GM12878 (cell line): Measurements from ENCODE around the gene IL23R. TPM values are rescaled to one million over a fixed set of nuclear protein-coding genes. Genes with fewer than 3 reads are reported as not detected.

Experiments used
- ATAC-seq: fragments of 200-7000 bp; cut with Tn5 transposase; 3 replicates; pipeline ENCODE4 v1.9.1; 2020; ENCODE audit warnings: mild to moderate bottlenecking, moderate library complexity
- BruUV-seq: library from RNA; stranded (reverse); fragments of 400-500 nt; replicated peaks from 2 replicates; lab custom pipeline; 2021; lab: Mats Ljungman, UMichigan
- CTCF ChIA-PET: fragments of 300-600 bp; sonication (Branson Sonifier 250); formaldehyde crosslinking; extraction: SDS; loops from one replicate; lab custom pipeline; 2021; ENCODE audit warnings: inconsistent platforms; lab: Yijun Ruan, JAX
- POLR2A ChIA-PET: fragments of 350-600 bp; formaldehyde crosslinking; extraction: SDS; loops from one replicate; lab custom pipeline; 2021; ENCODE audit warnings: inconsistent platforms; lab: Charles Lee
- RAD21 ChIA-PET: fragments of 300-600 bp; sonication (Branson Sonifier 250); formaldehyde crosslinking; loops from one replicate; lab custom pipeline; 2023; ENCODE audit warnings: antibody characterized with exemption; ENCODE audit not compliant: unreplicated experiment; lab: Charles Lee
- SMC1A ChIA-PET: fragments of 300-600 bp; sonication (Branson Sonifier 250); formaldehyde crosslinking; loops from one replicate; lab custom pipeline; 2023; ENCODE audit not compliant: unreplicated experiment, uncharacterized antibody; lab: Charles Lee
- DNase-seq: peaks from one replicate; pipeline ENCODE4 v3.0.0-alpha.2; 2011; ENCODE audit warnings: low read depth, low spot score
- FAIRE-seq: peaks from 3 replicates; lab custom pipeline; 2011; peaks lifted over from hg19 to GRCh38; lab: Jason Lieb, UNC
- H2AFZ ChIP-seq: 2 replicates; pipeline ENCODE4 v1.6.0; 2011; ENCODE audit warnings: low read depth, low read length, control low read depth; ENCODE audit not compliant: control insufficient read depth
- H3K27ac ChIP-seq: 2 replicates; pipeline ENCODE4 v1.5.1; 2011; ENCODE audit warnings: control low read depth; ENCODE audit not compliant: control insufficient read depth, insufficient read depth
- H3K27me3 ChIP-seq, 2 experiments: replicated peaks in 1 of 2; 2 replicates each; pipeline versions ENCODE4 v1.6.0 to v1.6.1; 2011; ENCODE audit warnings: low read length in 1 of 2; ENCODE audit not compliant: control insufficient read depth in 2 of 2, insufficient read depth in 2 of 2
- H3K36me3 ChIP-seq, 2 experiments: 2 replicates each; pipeline ENCODE4 v1.5.1; 2011; ENCODE audit warnings: low read length in 1 of 2; ENCODE audit not compliant: control insufficient read depth in 2 of 2, insufficient read depth in 2 of 2
- H3K4me1 ChIP-seq: 2 replicates; pipeline ENCODE4 v1.6.1; 2011; ENCODE audit warnings: mild to moderate bottlenecking, low read length, moderate library complexity, mixed read lengths; ENCODE audit not compliant: control insufficient read depth, insufficient read depth
- H3K4me2 ChIP-seq: 2 replicates; pipeline ENCODE4 v1.6.0; 2011; ENCODE audit warnings: control low read depth; ENCODE audit not compliant: control insufficient read depth, insufficient read depth
- H3K4me3 ChIP-seq: fragments of 200-600 bp; sonication (generic); 2 replicates; pipeline ENCODE4 v1.5.1; 2016
- H3K79me2 ChIP-seq: 2 replicates; pipeline ENCODE4 v1.6.0; 2011; ENCODE audit warnings: low read length; ENCODE audit not compliant: control insufficient read depth, insufficient read depth
- H3K9ac ChIP-seq: 2 replicates; pipeline ENCODE4 v1.8.0; 2011; ENCODE audit warnings: low read length, control low read depth, mixed read lengths; ENCODE audit not compliant: control insufficient read depth, insufficient read depth
- H3K9me3 ChIP-seq: replicated peaks from 3 replicates; pipeline ENCODE4 v1.5.1; 2011; ENCODE audit warnings: mild to moderate bottlenecking, low read length; ENCODE audit not compliant: control insufficient read depth, insufficient read depth
- H4K20me1 ChIP-seq: 2 replicates; pipeline ENCODE4 v1.6.0; 2011; ENCODE audit not compliant: control insufficient read depth, insufficient read depth
- NRF1 ChIP-seq: conservative IDR thresholded peaks from 2 replicates; pipeline ENCODE4 v1.6.1; 2011; ENCODE audit warnings: mild to moderate bottlenecking, low read depth, low read length, improper control_type of control experiment
- TBL1XR1 ChIP-seq: IDR thresholded peaks from 2 replicates; pipeline ENCODE4 v1.6.1; 2012; ENCODE audit warnings: low read depth, low read length, improper control_type of control experiment
- ZNF207 ChIP-seq: fragments of 450-650 bp; IDR thresholded peaks from 2 replicates; pipeline ENCODE4 v1.6.1; 2014; ENCODE audit warnings: antibody characterized with exemption, mild to moderate bottlenecking, borderline replicate concordance
- WGBS: methylation state at CpG from one replicate; pipeline ENCODE4 v1.1.6; 2016; ENCODE audit warnings: low lambda C conversion rate; ENCODE audit not compliant: insufficient replicate concordance, insufficient coverage; ENCODE audit errors: missing lambda C conversion rate; 5-methylcytosine and 5-hydroxymethylcytosine counted together
- in situ Hi-C: fragments of 300-500 bp; cut with MboI; formaldehyde crosslinking; loops from 9 replicates; pipeline ENCODE4 v1.14.3; 2018; ENCODE audit warnings: mixed read lengths
- intact Hi-C: fragments of 100-400 bp; cut with micrococcal nuclease; formaldehyde crosslinking; loops from one replicate; pipeline ENCODE4 v1.14.2; 2022; ENCODE audit not compliant: unreplicated experiment
- polyA plus RNA-seq, 11 experiments: library from polyadenylated mRNA; depleted of rRNA in 4 of 11; unstranded in 6 of 11; stranded (reverse) in 5 of 11; fragments of >200 nt; fragmentation: Nextera tagmentation in 4 of 11; fragmentation: Illumina TruSeq in 1 of 11; extraction: Ambion mirVana in 4 of 11; extraction: Trizol in 1 of 11; gene quantifications; 1 replicate in 1 of 11; 2 replicates in 10 of 11; pipeline versions ENCODE4 v1.2.1 to v1.2.3, GENCODE V29; 2011 to 2016; ENCODE audit warnings: inconsistent platforms in 2 of 11, missing spikeins in 2 of 11, low read depth in 1 of 11
- total RNA-seq, 4 experiments: library from RNA; depleted of rRNA in 3 of 4; stranded (reverse); fragments of >200 nt in 3 of 4; fragmentation: Illumina TruSeq in 1 of 4; extraction: Trizol in 1 of 4; gene quantifications; 2 replicates each; pipeline versions ENCODE4 v1.2.1 to v1.2.3, GENCODE V29; 2013 to 2021
- TF ChIP-seq, protein P1 (sequence below): IDR thresholded peaks from 2 replicates; pipeline ENCODE4 v1.6.1; 2011; ENCODE audit warnings: borderline replicate concordance, low read depth, mild to moderate bottlenecking, moderate library complexity, mixed read lengths, low read length; ENCODE audit not compliant: insufficient read depth; ENCODE audit errors: extremely low read length
- TF ChIP-seq, protein P2 (sequence below): fragments of 450-650 bp; IDR thresholded peaks from 2 replicates; pipeline ENCODE4 v1.6.1; 2016; ENCODE audit warnings: mild to moderate bottlenecking
- TF ChIP-seq, protein P3 (sequence below): fragments of 450-650 bp; IDR thresholded peaks from 2 replicates; pipeline ENCODE4 v1.6.1; 2017; ENCODE audit warnings: antibody characterized with exemption, mild to moderate bottlenecking, moderate library complexity
- TF ChIP-seq, protein P4 (sequence below): IDR thresholded peaks from 2 replicates; pipeline ENCODE4 v1.6.1; 2012; ENCODE audit warnings: improper control_type of control experiment, low read depth, low read length; ENCODE audit not compliant: insufficient replicate concordance
- TF ChIP-seq, protein P5 (sequence below): fragments of 450-650 bp; IDR thresholded peaks from 2 replicates; pipeline ENCODE4 v1.6.1; 2018; ENCODE audit warnings: borderline replicate concordance, mild to moderate bottlenecking; ENCODE audit not compliant: partially characterized antibody

The IL23R gene
- total and polyA plus RNA-seq, 10 of the 15 experiments (the other 5 are each of a cell fraction or from before 2014, with no cell fraction given), result 0.16 to 6.4 (median 0.59) TPM

DNA sequence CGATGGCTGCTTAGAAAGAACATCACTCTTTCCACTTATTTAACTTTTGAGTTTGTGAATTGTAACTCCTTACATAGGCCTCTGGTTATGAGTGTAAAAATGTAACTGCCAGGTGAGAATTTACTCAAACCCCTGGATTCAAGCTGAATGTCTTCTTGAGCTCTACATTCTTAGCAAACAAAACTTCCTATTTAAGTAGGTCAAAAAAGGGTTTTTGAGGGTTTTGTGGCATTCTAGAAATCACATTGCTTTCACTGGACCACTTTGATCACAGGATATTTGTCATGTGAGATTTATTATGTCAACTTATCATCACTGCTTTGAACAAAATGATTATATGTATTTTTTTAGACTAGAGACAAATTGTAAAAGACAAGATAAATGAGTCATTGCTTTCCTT lies 5.7 kb downstream of the IL23R start:
- no peak overlapping the region for H3K4me3 ChIP-seq
- H3K79me2 ChIP-seq, result no peaks in the 10 kb centered on the region
- in situ Hi-C loops, result loop anchor here (25.0 kb wide), 2 partner anchors 785 to 885 kb away; no protein-coding TSS in a partner anchor
- RAD21 ChIA-PET, result interaction anchor here (0.6 to 2.2 kb wide), 5 partner anchors 9 to 167 kb away, joined by 3 to 8 read pairs (median 4); no protein-coding TSS in a partner anchor
- POLR2A ChIA-PET, result interaction anchor here (0.8 to 1.1 kb wide), 2 partner anchors 18 to 40 kb away, joined by 4 read pairs; no protein-coding TSS in a partner anchor
- H4K20me1 ChIP-seq, result no peaks in the 10 kb centered on the region
- ATAC-seq (peak; percentile 53), DNase-seq (no peak), FAIRE-seq (no peak)
- intact Hi-C loops, result loop anchor here (2.0 to 5.0 kb wide), 3 partner anchors 23 to 890 kb away; no protein-coding TSS in a partner anchor
- BruUV-seq, result no TSS peak
- H3K4me1 ChIP-seq, result peaks cover 16% of the 10 kb centered on the region
- SMC1A ChIA-PET, result interaction anchor here (0.9 to 8.1 kb wide), 5 partner anchors 9 to 42 kb away, joined by 3 to 40 read pairs (median 19); no protein-coding TSS in a partner anchor
- H3K27ac ChIP-seq, result no peak overlapping the region; the same call in 1 of the 2 replicates
- H3K9ac ChIP-seq, result no peak overlapping the region
- peak overlapping the region; percentile 12; the same call in 1 of the 2 replicates for H2AFZ ChIP-seq
- H3K27me3 ChIP-seq, result no peaks in the 10 kb centered on the region
- CTCF ChIA-PET, result interaction anchor here (1.0 to 7.3 kb wide), 3 partner anchors 19 to 40 kb away, joined by 5 to 163 read pairs (median 23); no protein-coding TSS in a partner anchor
- H3K4me2 ChIP-seq, result no peak overlapping the region
- H3K36me3 ChIP-seq, result no peaks in the 10 kb centered on the region
- WGBS, result 0% methylated on average over 1 of the region's 1 CpG
- no peaks in the 10 kb centered on the region; the same call in 2 of the 3 replicates for H3K9me3 ChIP-seq
- TF ChIP-seq, protein P1, sequence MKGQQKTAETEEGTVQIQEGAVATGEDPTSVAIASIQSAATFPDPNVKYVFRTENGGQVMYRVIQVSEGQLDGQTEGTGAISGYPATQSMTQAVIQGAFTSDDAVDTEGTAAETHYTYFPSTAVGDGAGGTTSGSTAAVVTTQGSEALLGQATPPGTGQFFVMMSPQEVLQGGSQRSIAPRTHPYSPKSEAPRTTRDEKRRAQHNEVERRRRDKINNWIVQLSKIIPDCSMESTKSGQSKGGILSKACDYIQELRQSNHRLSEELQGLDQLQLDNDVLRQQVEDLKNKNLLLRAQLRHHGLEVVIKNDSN, result no peak
- no peak for TF ChIP-seq NRF1
- TF ChIP-seq, protein P2, sequence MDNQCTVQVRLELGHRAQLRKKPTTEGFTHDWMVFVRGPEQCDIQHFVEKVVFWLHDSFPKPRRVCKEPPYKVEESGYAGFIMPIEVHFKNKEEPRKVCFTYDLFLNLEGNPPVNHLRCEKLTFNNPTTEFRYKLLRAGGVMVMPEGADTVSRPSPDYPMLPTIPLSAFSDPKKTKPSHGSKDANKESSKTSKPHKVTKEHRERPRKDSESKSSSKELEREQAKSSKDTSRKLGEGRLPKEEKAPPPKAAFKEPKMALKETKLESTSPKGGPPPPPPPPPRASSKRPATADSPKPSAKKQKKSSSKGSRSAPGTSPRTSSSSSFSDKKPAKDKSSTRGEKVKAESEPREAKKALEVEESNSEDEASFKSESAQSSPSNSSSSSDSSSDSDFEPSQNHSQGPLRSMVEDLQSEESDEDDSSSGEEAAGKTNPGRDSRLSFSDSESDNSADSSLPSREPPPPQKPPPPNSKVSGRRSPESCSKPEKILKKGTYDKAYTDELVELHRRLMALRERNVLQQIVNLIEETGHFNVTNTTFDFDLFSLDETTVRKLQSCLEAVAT, result no peak
- TF ChIP-seq, protein P3, sequence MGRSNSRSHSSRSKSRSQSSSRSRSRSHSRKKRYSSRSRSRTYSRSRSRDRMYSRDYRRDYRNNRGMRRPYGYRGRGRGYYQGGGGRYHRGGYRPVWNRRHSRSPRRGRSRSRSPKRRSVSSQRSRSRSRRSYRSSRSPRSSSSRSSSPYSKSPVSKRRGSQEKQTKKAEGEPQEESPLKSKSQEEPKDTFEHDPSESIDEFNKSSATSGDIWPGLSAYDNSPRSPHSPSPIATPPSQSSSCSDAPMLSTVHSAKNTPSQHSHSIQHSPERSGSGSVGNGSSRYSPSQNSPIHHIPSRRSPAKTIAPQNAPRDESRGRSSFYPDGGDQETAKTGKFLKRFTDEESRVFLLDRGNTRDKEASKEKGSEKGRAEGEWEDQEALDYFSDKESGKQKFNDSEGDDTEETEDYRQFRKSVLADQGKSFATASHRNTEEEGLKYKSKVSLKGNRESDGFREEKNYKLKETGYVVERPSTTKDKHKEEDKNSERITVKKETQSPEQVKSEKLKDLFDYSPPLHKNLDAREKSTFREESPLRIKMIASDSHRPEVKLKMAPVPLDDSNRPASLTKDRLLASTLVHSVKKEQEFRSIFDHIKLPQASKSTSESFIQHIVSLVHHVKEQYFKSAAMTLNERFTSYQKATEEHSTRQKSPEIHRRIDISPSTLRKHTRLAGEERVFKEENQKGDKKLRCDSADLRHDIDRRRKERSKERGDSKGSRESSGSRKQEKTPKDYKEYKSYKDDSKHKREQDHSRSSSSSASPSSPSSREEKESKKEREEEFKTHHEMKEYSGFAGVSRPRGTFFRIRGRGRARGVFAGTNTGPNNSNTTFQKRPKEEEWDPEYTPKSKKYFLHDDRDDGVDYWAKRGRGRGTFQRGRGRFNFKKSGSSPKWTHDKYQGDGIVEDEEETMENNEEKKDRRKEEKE, result no peak
- TF ChIP-seq, protein P4, sequence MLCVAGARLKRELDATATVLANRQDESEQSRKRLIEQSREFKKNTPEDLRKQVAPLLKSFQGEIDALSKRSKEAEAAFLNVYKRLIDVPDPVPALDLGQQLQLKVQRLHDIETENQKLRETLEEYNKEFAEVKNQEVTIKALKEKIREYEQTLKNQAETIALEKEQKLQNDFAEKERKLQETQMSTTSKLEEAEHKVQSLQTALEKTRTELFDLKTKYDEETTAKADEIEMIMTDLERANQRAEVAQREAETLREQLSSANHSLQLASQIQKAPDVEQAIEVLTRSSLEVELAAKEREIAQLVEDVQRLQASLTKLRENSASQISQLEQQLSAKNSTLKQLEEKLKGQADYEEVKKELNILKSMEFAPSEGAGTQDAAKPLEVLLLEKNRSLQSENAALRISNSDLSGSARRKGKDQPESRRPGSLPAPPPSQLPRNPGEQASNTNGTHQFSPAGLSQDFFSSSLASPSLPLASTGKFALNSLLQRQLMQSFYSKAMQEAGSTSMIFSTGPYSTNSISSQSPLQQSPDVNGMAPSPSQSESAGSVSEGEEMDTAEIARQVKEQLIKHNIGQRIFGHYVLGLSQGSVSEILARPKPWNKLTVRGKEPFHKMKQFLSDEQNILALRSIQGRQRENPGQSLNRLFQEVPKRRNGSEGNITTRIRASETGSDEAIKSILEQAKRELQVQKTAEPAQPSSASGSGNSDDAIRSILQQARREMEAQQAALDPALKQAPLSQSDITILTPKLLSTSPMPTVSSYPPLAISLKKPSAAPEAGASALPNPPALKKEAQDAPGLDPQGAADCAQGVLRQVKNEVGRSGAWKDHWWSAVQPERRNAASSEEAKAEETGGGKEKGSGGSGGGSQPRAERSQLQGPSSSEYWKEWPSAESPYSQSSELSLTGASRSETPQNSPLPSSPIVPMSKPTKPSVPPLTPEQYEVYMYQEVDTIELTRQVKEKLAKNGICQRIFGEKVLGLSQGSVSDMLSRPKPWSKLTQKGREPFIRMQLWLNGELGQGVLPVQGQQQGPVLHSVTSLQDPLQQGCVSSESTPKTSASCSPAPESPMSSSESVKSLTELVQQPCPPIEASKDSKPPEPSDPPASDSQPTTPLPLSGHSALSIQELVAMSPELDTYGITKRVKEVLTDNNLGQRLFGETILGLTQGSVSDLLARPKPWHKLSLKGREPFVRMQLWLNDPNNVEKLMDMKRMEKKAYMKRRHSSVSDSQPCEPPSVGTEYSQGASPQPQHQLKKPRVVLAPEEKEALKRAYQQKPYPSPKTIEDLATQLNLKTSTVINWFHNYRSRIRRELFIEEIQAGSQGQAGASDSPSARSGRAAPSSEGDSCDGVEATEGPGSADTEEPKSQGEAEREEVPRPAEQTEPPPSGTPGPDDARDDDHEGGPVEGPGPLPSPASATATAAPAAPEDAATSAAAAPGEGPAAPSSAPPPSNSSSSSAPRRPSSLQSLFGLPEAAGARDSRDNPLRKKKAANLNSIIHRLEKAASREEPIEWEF, result no peak
- TF ChIP-seq ZNF207, result no peak
- TF ChIP-seq, protein P5, sequence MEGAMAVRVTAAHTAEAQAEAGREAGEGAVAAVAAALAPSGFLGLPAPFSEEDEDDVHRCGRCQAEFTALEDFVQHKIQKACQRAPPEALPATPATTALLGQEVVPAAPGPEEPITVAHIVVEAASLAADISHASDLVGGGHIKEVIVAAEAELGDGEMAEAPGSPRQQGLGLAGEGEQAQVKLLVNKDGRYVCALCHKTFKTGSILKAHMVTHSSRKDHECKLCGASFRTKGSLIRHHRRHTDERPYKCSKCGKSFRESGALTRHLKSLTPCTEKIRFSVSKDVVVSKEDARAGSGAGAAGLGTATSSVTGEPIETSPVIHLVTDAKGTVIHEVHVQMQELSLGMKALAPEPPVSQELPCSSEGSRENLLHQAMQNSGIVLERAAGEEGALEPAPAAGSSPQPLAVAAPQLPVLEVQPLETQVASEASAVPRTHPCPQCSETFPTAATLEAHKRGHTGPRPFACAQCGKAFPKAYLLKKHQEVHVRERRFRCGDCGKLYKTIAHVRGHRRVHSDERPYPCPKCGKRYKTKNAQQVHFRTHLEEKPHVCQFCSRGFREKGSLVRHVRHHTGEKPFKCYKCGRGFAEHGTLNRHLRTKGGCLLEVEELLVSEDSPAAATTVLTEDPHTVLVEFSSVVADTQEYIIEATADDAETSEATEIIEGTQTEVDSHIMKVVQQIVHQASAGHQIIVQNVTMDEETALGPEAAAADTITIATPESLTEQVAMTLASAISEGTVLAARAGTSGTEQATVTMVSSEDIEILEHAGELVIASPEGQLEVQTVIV, result no peak
- TF ChIP-seq TBL1XR1, result no peak
